ENCODE measurements around the gene HTR4.

DNA sequence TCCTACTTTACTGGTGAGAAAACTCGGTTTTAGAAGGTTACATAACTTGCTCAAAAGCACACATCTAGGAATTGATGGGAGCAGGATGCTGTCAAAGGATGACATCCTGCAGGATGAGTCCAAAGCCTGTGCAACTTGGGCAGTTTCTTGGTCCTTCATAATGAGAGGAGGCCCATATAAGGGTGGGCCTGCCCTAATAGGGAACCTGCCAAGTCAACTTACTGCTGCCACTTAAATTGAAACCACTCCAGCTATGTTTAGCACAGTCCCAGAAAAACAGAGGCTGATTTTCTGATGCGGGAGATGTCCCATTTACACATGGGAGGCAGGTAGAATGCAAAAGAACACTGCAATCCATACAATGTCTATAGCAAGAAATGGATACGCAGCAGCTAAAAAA is 208.7 kb downstream of the HTR4 start:
- TF ChIP-seq POLR2A (IDR thresholded peaks at IDR 0.05) (no peak), EP300 (IDR thresholded peaks at IDR 0.05) (no peak)
- TF ChIP-seq, protein P1, sequence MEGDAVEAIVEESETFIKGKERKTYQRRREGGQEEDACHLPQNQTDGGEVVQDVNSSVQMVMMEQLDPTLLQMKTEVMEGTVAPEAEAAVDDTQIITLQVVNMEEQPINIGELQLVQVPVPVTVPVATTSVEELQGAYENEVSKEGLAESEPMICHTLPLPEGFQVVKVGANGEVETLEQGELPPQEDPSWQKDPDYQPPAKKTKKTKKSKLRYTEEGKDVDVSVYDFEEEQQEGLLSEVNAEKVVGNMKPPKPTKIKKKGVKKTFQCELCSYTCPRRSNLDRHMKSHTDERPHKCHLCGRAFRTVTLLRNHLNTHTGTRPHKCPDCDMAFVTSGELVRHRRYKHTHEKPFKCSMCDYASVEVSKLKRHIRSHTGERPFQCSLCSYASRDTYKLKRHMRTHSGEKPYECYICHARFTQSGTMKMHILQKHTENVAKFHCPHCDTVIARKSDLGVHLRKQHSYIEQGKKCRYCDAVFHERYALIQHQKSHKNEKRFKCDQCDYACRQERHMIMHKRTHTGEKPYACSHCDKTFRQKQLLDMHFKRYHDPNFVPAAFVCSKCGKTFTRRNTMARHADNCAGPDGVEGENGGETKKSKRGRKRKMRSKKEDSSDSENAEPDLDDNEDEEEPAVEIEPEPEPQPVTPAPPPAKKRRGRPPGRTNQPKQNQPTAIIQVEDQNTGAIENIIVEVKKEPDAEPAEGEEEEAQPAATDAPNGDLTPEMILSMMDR (IDR thresholded peaks at IDR 0.05), result no peak

Measured in tibial nerve (tissue), 4 donors.